Right cardiac atrium (tissue), 5 donors: Measurements from ENCODE around the gene CSTF2T. TPM values are rescaled to one million over a fixed set of nuclear protein-coding genes. Genes with fewer than 3 reads are reported as not detected.

Experiments used
- ATAC-seq, 2 donors: fragments of 200-7000 bp; cut with Tn5 transposase; one replicate each; pipeline versions ENCODE4 v1.8.0 to v1.9.1; 2020; ENCODE audit warnings: moderate library complexity in 2 of 2, mild to moderate bottlenecking in 1 of 2
- DNase-seq, 3 donors: peaks; one replicate each; pipeline ENCODE4 v3.0.0-alpha.2; 2020
- H3K27ac ChIP-seq: one replicate; pipeline ENCODE4 v1.5.1; 2013; ENCODE audit warnings: mild to moderate bottlenecking, low read length, control low read depth, moderate library complexity
- H3K27me3 ChIP-seq: one replicate; pipeline ENCODE4 v1.6.1; 2013; ENCODE audit not compliant: control insufficient read depth, insufficient read depth
- H3K4me1 ChIP-seq: one replicate; pipeline ENCODE4 v1.6.1; 2013; ENCODE audit warnings: low read length; ENCODE audit not compliant: control insufficient read depth, insufficient read depth
- H3K4me3 ChIP-seq: one replicate; pipeline ENCODE4 v1.5.1; 2013; ENCODE audit warnings: low read length, control low read depth
- H3K9me3 ChIP-seq: one replicate; pipeline ENCODE4 v1.6.1; 2013; ENCODE audit warnings: low read length; ENCODE audit not compliant: control insufficient read depth
- WGBS: extraction: QIAGEN DNeasy Blood & Tissue Kit; methylation state at CpG from one replicate; pipeline ENCODE4 v1.1.7; 2013; 5-methylcytosine and 5-hydroxymethylcytosine counted together
- intact Hi-C, 4 donors: fragments of 100-400 bp; cut with DNase I; formaldehyde crosslinking; loops; one replicate each; pipeline versions ENCODE4 v1.11.0 to v1.14.0; 2022 to 2023
- long read RNA-seq, 4 donors: library from polyadenylated mRNA; unstranded; transcript quantifications; one replicate each; pipeline ENCODE4 v2.0.0, GENCODE V29; 2020 to 2021
- polyA plus RNA-seq: library from polyadenylated mRNA; stranded (reverse); fragments of 200-250 nt; gene quantifications from one replicate; pipeline ENCODE4 v1.2.3, GENCODE V29; 2013
- total RNA-seq, 4 donors: library from RNA; stranded (reverse); fragmentation: NEBNext Ultra II Directional; extraction: Animal tissue kit (Norgen Biotek cat#: 25700); gene quantifications; one replicate each; pipeline ENCODE4 v1.2.1, GENCODE V29; 2021
- donor health status: healthy with polysubstance abuse.
- donor health status: DM: no; HTN: yes; CAD: no.
- donor health status: DM: no; HTN: no; CAD: no.
- donor health status: DM: no; HTN: yes; CAD: no; lungs with severe emphysema.
- donor health status: DM: yes; HTN: yes; CAD: no.

Gene CSTF2T, protein sequence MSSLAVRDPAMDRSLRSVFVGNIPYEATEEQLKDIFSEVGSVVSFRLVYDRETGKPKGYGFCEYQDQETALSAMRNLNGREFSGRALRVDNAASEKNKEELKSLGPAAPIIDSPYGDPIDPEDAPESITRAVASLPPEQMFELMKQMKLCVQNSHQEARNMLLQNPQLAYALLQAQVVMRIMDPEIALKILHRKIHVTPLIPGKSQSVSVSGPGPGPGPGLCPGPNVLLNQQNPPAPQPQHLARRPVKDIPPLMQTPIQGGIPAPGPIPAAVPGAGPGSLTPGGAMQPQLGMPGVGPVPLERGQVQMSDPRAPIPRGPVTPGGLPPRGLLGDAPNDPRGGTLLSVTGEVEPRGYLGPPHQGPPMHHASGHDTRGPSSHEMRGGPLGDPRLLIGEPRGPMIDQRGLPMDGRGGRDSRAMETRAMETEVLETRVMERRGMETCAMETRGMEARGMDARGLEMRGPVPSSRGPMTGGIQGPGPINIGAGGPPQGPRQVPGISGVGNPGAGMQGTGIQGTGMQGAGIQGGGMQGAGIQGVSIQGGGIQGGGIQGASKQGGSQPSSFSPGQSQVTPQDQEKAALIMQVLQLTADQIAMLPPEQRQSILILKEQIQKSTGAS
- total RNA-seq = 10 to 100 TPM; 15.6 to 20.6 (median 19.8) TPM
- polyA plus RNA-seq = 11.7 TPM
- long read RNA-seq, donor 1, full-length matches to known transcripts = 18 of 18 reads
- long read RNA-seq, donor 1, partial matches to known transcripts = 0 of 18 reads
- long read RNA-seq, donor 1, other reads (novel, unspliced or antisense) = 0 of 18 reads
- long read RNA-seq, donor 2, full-length matches to known transcripts = 9 of 10 reads
- long read RNA-seq, donor 2, partial matches to known transcripts = 0 of 10 reads
- long read RNA-seq, donor 2, other reads (novel, unspliced or antisense) = 1 of 10 reads
- long read RNA-seq, donor 3, full-length matches to known transcripts = 44 of 45 reads
- long read RNA-seq, donor 3, partial matches to known transcripts = 0 of 45 reads
- long read RNA-seq, donor 3, other reads (novel, unspliced or antisense) = 1 of 45 reads
- long read RNA-seq, donor 4, full-length matches to known transcripts = 16 of 16 reads
- long read RNA-seq, donor 4, partial matches to known transcripts = 0 of 16 reads
- long read RNA-seq, donor 4, other reads (novel, unspliced or antisense) = 0 of 16 reads

DNA sequence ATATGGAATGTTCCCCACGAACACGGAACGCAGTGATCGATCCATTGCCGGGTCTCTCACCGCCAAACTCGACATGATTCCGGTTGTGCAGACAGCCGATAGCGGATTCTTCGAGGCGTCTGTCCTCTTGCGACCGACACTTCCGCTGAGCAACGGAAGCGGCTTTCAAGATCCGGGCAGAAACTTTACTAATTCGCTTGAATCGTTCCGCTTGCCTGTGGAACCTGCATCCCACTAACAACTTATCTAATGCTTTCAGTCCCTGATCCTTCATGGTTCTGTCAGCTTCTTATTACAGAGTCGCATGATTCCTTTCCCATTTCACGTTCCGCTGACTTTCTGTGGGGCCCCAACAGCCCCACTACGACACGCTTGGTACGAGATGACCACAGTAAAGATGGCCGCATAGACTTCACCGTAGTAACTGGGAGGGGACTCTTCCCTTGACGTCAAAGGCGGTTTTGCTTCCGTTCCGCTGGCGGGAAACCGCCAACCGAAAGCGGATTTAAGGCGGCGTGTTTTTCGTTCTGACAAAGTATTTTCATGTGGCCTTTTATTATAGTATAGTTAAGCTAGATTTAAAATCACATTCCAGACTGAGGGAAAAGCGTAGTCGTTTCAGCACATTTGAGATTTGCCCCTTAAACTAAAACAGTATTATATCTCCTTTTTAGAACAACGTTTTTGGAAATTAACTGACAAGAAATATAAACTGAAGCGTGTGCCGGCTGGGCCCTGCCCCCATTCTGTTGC is at the start of gene CSTF2T:
TSS of gene CSTF2T (minus strand) at position 121 of the 753 bp plus-strand sequence. CDS start at position 75, 46 bp downstream.
- WGBS = under 1% methylated on average over 45 of the region's 45 CpGs
- H3K4me1 ChIP-seq = peaks cover 11% of the 10 kb centered on the region
- ATAC-seq (peak; percentile 98), DNase-seq (peak; percentile 88 to 94 (median 92))
- H3K27ac ChIP-seq = peak within 1 kb of the TSS; percentile 92
- H3K27me3 ChIP-seq = no peaks in the 10 kb centered on the region
- intact Hi-C loops = no loop called here
- H3K9me3 ChIP-seq = no peaks in the 10 kb centered on the region
- peak within 1 kb of the TSS; percentile 85 for H3K4me3 ChIP-seq

GRCh38 chr10:51748959-51749358 is 49.6 kb upstream of the CSTF2T start:
- no peaks in the 10 kb centered on the region for H3K27me3 ChIP-seq
- H3K4me3 ChIP-seq = no peak overlapping the region
- ATAC-seq (no peak), DNase-seq (no peak)
- H3K9me3 ChIP-seq = no peaks in the 10 kb centered on the region
- no peaks in the 10 kb centered on the region for H3K4me1 ChIP-seq
- H3K27ac ChIP-seq = no peak overlapping the region
- intact Hi-C loops = no loop called here
- 84% methylated on average over 1 of the region's 1 CpG for WGBS

GRCh38 chr10:51747216-51747615 is 47.8 kb upstream of the CSTF2T start:
- Histone ChIP-seq H3K27me3 (no peaks in the 10 kb centered on the region), H3K27ac (no peak overlapping the region), H3K9me3 (no peaks in the 10 kb centered on the region), H3K4me3 (no peak overlapping the region), H3K4me1 (peaks cover 2% of the 10 kb centered on the region)
- ATAC-seq (no peak), DNase-seq (no peak)
- intact Hi-C loops = no loop called here
- WGBS = 98% methylated on average over 1 of the region's 1 CpG

GRCh38 chr10:51745397-51745796 is 46.0 kb upstream of the CSTF2T start:
- ATAC-seq (no peak), DNase-seq (no peak)
- peaks cover 2% of the 10 kb centered on the region for H3K4me1 ChIP-seq
- 92% methylated on average over 2 of the region's 2 CpGs for WGBS
- H3K27ac ChIP-seq = no peak overlapping the region
- no peaks in the 10 kb centered on the region for H3K27me3 ChIP-seq
- intact Hi-C loops = no loop called here
- no peaks in the 10 kb centered on the region for H3K9me3 ChIP-seq
- no peak overlapping the region for H3K4me3 ChIP-seq

DNA sequence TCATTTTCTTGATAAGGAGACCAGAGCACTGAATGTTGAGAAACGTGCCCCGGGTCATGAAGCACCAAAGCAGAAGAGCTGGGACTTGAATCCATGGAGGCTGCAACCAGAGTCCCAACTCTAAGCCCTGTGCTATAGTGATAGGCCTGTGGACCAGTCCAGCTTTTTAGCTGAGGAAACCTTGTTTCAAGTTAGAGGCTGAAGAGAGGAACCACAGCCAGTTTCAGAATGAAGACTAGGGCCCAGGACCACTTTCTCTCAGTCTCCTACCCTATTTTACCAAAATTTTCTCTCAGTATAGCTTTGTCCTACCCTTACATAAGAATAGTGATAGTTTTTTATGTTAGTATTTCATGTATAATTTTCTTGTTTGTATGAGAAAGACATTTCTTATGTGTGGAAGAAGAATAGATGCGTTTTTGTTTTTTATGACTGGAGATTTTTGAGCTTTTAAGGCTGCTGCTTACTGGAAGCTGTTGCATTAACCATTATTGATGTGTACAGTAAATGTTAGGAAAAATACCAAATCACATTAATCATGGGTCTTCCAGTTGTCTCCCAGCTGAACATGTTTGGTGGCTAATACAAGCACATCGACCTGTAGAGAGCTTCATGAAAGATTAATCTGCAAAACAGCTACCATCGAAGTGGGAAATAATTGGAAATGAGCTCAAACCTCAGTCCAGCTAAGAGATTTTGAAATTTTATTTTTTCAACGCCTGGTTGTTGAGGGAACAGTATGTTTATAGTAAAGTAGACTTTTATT is 45.0 kb upstream of the CSTF2T start:
- intact Hi-C loops = no loop called here
- 87% methylated on average over 6 of the region's 6 CpGs for WGBS
- Histone ChIP-seq H3K27me3 (no peaks in the 10 kb centered on the region), H3K9me3 (no peaks in the 10 kb centered on the region), H3K4me1 (peaks cover 2% of the 10 kb centered on the region), H3K4me3 (no peak overlapping the region), H3K27ac (no peak overlapping the region)
- no peak for DNase-seq
- no peak for ATAC-seq

DNA sequence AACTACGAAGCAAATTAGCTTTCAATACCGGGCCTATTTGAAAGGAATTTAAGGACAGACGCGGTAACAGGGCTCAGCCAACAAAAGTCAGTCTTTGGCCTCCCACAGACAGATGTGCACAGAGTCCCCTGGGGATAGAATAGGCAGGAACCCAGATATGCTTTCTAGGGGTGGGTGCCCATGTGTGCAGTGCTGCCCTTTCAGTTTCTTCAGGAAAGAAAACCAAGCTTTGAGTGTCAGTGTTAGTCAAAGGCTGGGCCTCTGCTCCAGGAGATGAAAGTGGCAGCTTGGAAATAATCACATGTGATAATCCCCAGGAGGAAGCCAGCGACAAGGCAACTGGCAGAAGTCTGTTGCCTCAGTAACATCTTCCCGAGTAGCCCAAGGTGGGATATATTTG is 43.8 kb upstream of the CSTF2T start:
- Histone ChIP-seq H3K4me1 (peaks cover 2% of the 10 kb centered on the region), H3K27me3 (no peaks in the 10 kb centered on the region), H3K27ac (no peak overlapping the region), H3K9me3 (no peaks in the 10 kb centered on the region), H3K4me3 (no peak overlapping the region)
- intact Hi-C loops = no loop called here
- ATAC-seq (no peak), DNase-seq (no peak)
- WGBS = 49% methylated on average over 6 of the region's 6 CpGs

GRCh38 chr10:51733057-51733456 is 33.7 kb upstream of the CSTF2T start:
- no peak for DNase-seq
- Histone ChIP-seq H3K27me3 (no peaks in the 10 kb centered on the region), H3K4me1 (no peaks in the 10 kb centered on the region), H3K4me3 (no peak overlapping the region), H3K27ac (no peak overlapping the region), H3K9me3 (no peaks in the 10 kb centered on the region)
- intact Hi-C loops = no loop called here
- WGBS = 73% methylated on average over 1 of the region's 1 CpG
- ATAC-seq = no peak

DNA sequence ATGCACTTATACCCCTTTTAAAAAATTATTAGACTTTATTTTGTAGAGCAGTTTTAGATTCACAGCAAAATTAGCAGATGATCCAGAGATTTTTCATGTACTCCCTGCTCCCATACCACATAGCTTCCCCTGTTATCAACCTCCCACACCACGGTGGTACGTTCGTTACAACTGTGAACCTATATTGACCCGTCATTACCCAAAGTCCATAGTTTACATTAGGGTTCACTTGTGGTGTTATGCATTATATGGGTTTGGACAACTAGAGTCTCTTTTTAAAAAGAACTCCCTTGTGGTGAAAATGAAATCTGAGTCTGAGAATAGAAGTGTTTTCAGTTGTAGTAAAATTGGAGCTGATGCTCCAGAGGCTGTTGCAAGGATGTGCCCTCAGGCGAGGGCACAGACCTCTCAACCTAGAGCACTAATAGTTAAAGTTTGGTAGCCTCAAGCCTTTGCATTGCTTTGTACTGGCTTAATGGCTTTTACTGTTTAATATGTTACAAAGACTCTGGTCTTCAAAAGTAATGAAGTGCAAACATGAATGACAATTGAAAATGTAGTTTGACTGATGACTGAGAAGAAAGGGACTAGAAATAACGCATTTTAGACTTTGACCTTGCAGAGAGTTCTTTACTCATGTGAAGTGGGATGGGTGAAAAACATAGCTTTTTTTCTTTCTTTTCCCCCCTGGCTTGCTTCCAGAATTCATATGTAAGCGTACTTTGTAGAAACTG is 30.6 kb upstream of the CSTF2T start:
- intact Hi-C loops = no loop called here
- ATAC-seq (no peak), DNase-seq (no peak)
- Histone ChIP-seq H3K27ac (no peak overlapping the region), H3K4me1 (no peaks in the 10 kb centered on the region), H3K9me3 (no peaks in the 10 kb centered on the region), H3K4me3 (no peak overlapping the region), H3K27me3 (no peaks in the 10 kb centered on the region)
- 92% methylated on average over 7 of the region's 7 CpGs for WGBS

DNA sequence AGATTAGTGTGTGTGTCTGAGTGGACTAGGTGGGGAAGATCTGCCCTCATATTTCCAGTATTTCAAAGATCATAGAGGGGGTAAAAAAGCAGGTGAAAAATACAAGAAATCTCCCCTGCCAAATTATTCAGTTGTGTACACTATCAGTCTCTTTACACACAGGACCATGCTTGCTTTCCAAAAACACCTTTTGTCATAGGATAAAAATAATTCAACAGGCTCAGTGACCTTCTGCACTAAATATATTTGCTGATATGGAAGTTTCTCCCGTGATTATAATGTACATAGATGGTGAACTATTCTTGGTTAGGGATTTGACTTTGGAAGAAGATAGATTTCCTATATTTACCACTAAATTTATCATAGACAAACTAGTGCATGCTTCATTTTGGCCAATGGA is 24.6 kb upstream of the CSTF2T start:
- Histone ChIP-seq H3K27me3 (no peaks in the 10 kb centered on the region), H3K9me3 (no peaks in the 10 kb centered on the region), H3K4me3 (no peak overlapping the region), H3K27ac (no peak overlapping the region), H3K4me1 (no peaks in the 10 kb centered on the region)
- WGBS = 40% methylated on average over 1 of the region's 1 CpG
- DNase-seq (no peak), ATAC-seq (no peak)
- intact Hi-C loops = no loop called here
